CD8-positive, alpha-beta memory T cell (primary cell): ENCODE measurements around the gene EMC9. TPM values are rescaled to one million over a fixed set of nuclear protein-coding genes. Genes with fewer than 3 reads are reported as not detected.

ENCODE experiments used
- CTCF ChIA-PET: fragments of 350-600 bp; sonication (Branson Sonifier 250); formaldehyde crosslinking; loops from one replicate; lab custom pipeline; 2021; ENCODE audit warnings: antibody characterized with exemption; lab: Charles Lee
- POLR2A ChIA-PET: fragments of 350-600 bp; sonication (Branson Sonifier 250); formaldehyde crosslinking; loops from one replicate; lab custom pipeline; 2021; ENCODE audit warnings: antibody characterized with exemption; lab: Charles Lee
- DNase-seq, 5 donors: peaks; one replicate each; pipeline versions ENCODE4 v3.0.0 to v3.0.0-alpha.2; 2020 to 2022; ENCODE audit warnings: mixed read lengths in 1 of 5
- H3K27ac ChIP-seq: one replicate; pipeline ENCODE4 v1.7.0; 2013; ENCODE audit warnings: low read depth, mild to moderate bottlenecking, low read length, moderate library complexity
- H3K27me3 ChIP-seq: 2 replicates; pipeline ENCODE4 v1.7.0; 2013; ENCODE audit warnings: low read length, mild to moderate bottlenecking; ENCODE audit not compliant: insufficient read depth, poor library complexity, severe bottlenecking
- H3K36me3 ChIP-seq: 2 replicates; pipeline ENCODE4 v1.7.0; 2013; ENCODE audit warnings: mild to moderate bottlenecking, low read length, moderate library complexity; ENCODE audit not compliant: insufficient read depth
- H3K4me1 ChIP-seq: 2 replicates; pipeline ENCODE4 v1.7.0; 2013; ENCODE audit warnings: mild to moderate bottlenecking, low read length, moderate library complexity; ENCODE audit not compliant: insufficient read depth
- H3K4me3 ChIP-seq: 2 replicates; pipeline ENCODE4 v1.7.0; 2013; ENCODE audit warnings: mild to moderate bottlenecking, low read length
- H3K9me3 ChIP-seq: 2 replicates; pipeline ENCODE4 v1.7.0; 2013; ENCODE audit warnings: mild to moderate bottlenecking, low read length
- H3K27ac Mint-ChIP-seq, 8 donors: one replicate each; pipeline ENCODE4 v1.8.0; 2020 to 2021; ENCODE audit warnings: mixed read lengths in 8 of 8, mild to moderate bottlenecking in 6 of 8, inconsistent platforms in 3 of 8, moderate library complexity in 3 of 8
- H3K27me3 Mint-ChIP-seq, 2 donors: one replicate each; pipeline ENCODE4 v1.8.0; 2020 to 2021; ENCODE audit warnings: mixed read lengths in 2 of 2, mild to moderate bottlenecking in 1 of 2, moderate library complexity in 1 of 2
- H3K36me3 Mint-ChIP-seq, 3 donors: one replicate each; pipeline ENCODE4 v1.8.0; 2020 to 2021; ENCODE audit warnings: mixed read lengths in 3 of 3, inconsistent platforms in 1 of 3, mild to moderate bottlenecking in 1 of 3
- H3K4me1 Mint-ChIP-seq, 3 donors: one replicate each; pipeline ENCODE4 v1.8.0; 2020 to 2021; ENCODE audit warnings: mixed read lengths in 3 of 3, inconsistent platforms in 1 of 3, mild to moderate bottlenecking in 1 of 3
- H3K4me3 Mint-ChIP-seq, 7 donors: one replicate each; pipeline ENCODE4 v1.8.0; 2020 to 2021; ENCODE audit warnings: mixed read lengths in 7 of 7, mild to moderate bottlenecking in 6 of 7, moderate library complexity in 4 of 7, inconsistent platforms in 2 of 7
- H3K9me3 Mint-ChIP-seq, 5 donors: one replicate each; pipeline ENCODE4 v1.8.0; 2020 to 2022; ENCODE audit warnings: mixed read lengths in 5 of 5, mild to moderate bottlenecking in 3 of 5, moderate library complexity in 2 of 5, inconsistent platforms in 1 of 5
- polyA plus RNA-seq: library from polyadenylated mRNA; unstranded; fragments of 300-500 nt; fragmentation: Illumina TruSeq; gene quantifications from one replicate; pipeline ENCODE4 v1.2.3, GENCODE V29; 2021
- total RNA-seq, 2 experiments: library from RNA; stranded (reverse); gene quantifications; one replicate each; pipeline ENCODE4 v1.2.3, GENCODE V29; 2021

Gene EMC9
- total and polyA plus RNA-seq, 3 experiments from 2014 or later = 15.0 to 30.2 (median 28.1) TPM

DNA sequence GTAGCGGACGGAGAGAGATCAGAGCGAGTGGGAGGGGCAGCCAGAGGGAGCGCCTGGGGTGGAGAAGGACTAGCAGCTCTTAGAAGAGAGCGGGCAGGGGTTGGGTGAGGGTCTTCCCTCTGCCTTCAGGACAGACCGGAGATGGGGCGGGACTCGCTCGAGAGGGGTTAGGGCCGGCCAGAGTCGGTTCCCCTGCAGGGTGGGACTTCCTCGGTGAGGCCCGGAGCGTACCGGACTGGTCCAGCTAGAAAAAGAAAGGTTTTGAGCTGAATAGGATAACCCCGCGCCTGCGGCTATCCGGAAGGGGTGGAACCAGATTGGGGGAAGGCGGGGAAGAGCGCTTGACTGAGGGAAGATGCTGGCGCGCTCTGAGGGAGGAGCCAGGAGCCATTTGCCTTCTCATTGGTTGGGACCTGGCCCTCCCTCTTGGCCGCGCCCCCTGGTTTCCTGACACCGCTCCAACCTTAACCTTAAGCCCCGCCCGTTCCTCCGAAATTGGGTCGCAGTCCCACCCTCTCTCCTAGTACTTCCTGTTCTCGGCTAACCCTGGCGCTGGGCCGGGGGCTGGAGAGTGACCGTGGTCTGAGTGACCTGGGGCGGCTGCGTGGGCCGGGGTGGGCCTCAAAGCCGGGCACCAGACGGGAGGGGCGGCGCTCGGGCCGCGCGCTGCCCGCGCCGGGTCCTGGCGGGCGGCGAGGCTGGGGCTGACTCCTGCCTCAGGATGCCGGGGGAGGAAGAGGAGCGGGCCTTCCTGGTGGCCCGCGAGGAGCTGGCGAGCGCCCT is 5.8 kb upstream of the EMC9 start, which contains the start of gene RNF31:
Gene RNF31 (plus strand): TSS at position 521 of the 783 bp plus-strand sequence. CDS start 201 bp downstream, at position 722.
- peak within 1 kb of the TSS; percentile 99 for H3K4me3 ChIP-seq
- CTCF ChIA-PET = interaction anchor here (0.8 to 4.5 kb wide), 14 partner anchors 9 to 845 kb away, joined by 3 to 50 read pairs (median 4); partner anchors contain the start of genes CHMP4A, IRF9, MDP1 and PSME1
- H3K36me3 Mint-ChIP-seq = peaks cover 0 to 80% (median 7%) of the 10 kb centered on the region in 3 donors
- peak within 1 kb of the TSS; percentile 76 to 99 (median 96) for H3K27ac Mint-ChIP-seq
- H3K36me3 ChIP-seq = peaks cover 55% of the 10 kb centered on the region
- H3K9me3 ChIP-seq = no peaks in the 10 kb centered on the region
- DNase-seq = peak; percentile 96 to 98 (median 97)
- H3K4me1 Mint-ChIP-seq = peaks cover 45 to 70% (median 68%) of the 10 kb centered on the region in 3 donors
- POLR2A ChIA-PET = interaction anchor here (0.8 to 3.2 kb wide), 12 partner anchors 10 to 124 kb away, joined by 3 to 36 read pairs (median 5); partner anchors contain the start of genes DCAF11, IPO4, IRF9 and NRL
- no peaks in the 10 kb centered on the region for H3K27me3 ChIP-seq
- H3K27me3 Mint-ChIP-seq = no peaks in the 10 kb centered on the region
- H3K27ac ChIP-seq = peak within 1 kb of the TSS; percentile 78
- H3K9me3 Mint-ChIP-seq = no peaks in the 10 kb centered on the region
- peak within 1 kb of the TSS; percentile 86 to 100 (median 98) for H3K4me3 Mint-ChIP-seq
- peaks cover 53% of the 10 kb centered on the region for H3K4me1 ChIP-seq

DNA sequence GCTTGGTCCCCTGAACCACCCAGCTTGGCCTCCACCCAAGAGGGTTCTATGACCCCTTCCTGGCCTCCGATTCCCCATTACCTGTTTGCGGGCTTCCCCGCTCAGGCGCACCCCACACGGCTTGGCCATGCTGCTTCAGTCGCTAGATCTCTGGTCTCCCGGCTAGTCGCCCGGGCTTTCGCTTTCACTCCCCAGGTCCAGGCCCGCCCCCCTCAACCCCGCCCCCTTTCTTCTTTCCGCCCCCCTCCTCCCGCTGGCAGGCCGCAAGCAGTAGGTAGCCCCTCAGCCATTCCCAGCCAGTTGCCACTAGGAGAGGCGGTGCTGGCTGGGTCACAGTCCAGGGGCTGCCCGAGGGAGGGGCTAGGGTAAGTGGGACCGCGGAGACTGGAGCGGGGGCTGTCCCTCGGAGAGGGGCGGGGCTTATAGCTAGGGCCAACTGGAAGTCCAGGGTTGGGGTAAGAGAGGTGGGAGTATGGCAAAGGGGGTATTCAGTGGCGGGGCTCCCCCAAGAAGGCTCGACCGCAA is 5.1 kb upstream of the EMC9 start, which contains the start of gene PSME2:
Gene PSME2 (minus strand): TSS at position 158 of the 525 bp plus-strand sequence. CDS start 29 bp downstream, at position 129.
- Histone ChIP-seq H3K36me3 (peaks cover 49% of the 10 kb centered on the region), H3K4me3 (peak within 1 kb of the TSS; percentile 99), H3K27me3 (no peaks in the 10 kb centered on the region), H3K9me3 (no peaks in the 10 kb centered on the region), H3K27ac (peak within 1 kb of the TSS; percentile 78), H3K4me1 (peaks cover 57% of the 10 kb centered on the region)
- ChIA-PET POLR2A (interaction anchor here (0.8 to 3.2 kb wide), 10 partner anchors 9 to 125 kb away, joined by 3 to 36 read pairs (median 5); partner anchors contain the start of genes DCAF11, IPO4, IRF9 and NRL), CTCF (interaction anchor here (0.8 to 4.5 kb wide), 15 partner anchors 10 to 844 kb away, joined by 3 to 50 read pairs (median 4); partner anchors contain the start of genes CHMP4A, DCAF11, IRF9 and MDP1)
- H3K9me3 Mint-ChIP-seq = no peaks in the 10 kb centered on the region
- H3K36me3 Mint-ChIP-seq = peaks cover 0 to 78% (median 4%) of the 10 kb centered on the region in 3 donors
- H3K4me3 Mint-ChIP-seq = peak within 1 kb of the TSS; percentile 86 to 100 (median 98)
- H3K27ac Mint-ChIP-seq = peak within 1 kb of the TSS; percentile 76 to 99 (median 96)
- H3K4me1 Mint-ChIP-seq = peaks cover 48 to 73% (median 73%) of the 10 kb centered on the region in 3 donors
- H3K27me3 Mint-ChIP-seq = no peaks in the 10 kb centered on the region
- peak; percentile 77 to 91 (median 85) for DNase-seq

DNA sequence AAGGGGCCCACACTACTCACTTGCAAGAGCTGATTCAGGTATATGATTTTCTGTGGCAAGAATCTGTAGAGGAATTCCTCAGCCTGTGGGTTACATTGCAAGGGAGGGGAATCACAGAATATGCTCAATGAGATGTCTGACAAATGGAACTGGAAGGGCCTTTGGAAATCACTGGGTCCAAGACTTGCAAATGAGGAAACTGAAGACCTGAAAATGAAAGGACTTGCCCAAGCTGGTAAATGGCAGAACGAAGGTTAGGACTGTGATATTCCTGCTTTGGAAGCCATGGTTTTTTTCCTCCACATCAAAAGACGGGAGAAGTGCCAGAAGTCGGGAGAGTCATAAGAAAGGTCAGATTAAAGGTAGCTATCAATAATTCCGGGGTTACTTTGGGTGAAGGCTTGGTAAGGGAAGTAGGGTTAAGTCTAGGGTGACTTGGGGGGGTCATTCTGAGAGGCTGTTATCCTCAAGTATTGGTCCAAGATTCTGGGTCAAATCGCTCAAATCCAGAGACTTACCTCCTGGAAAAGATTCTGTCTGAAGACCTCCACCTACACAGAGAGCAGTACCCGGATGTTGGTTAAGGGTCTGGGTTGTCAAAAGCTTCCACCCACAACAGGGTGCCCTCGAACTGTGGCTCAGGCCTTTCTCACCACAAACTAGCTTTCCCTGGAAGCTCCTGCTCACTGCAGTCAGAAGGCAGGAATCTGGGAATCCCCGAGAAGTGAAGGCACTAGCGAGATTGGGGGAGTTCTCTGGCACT is 4.5 kb upstream of the EMC9 start:
- POLR2A ChIA-PET = interaction anchor here (0.9 to 3.2 kb wide), 7 partner anchors 9 to 96 kb away, joined by 3 to 36 read pairs (median 7); partner anchors contain the start of genes DCAF11, IPO4, IRF9 and NRL
- H3K4me3 Mint-ChIP-seq = peak overlapping the region; percentile 86 to 100 (median 98)
- H3K27ac ChIP-seq = peak overlapping the region; percentile 78
- H3K36me3 ChIP-seq = peaks cover 43% of the 10 kb centered on the region
- H3K4me3 ChIP-seq = peak overlapping the region; percentile 99
- peak overlapping the region; percentile 76 to 99 (median 96) for H3K27ac Mint-ChIP-seq
- no peaks in the 10 kb centered on the region for H3K9me3 ChIP-seq
- H3K9me3 Mint-ChIP-seq = no peaks in the 10 kb centered on the region
- DNase-seq = no peak
- no peaks in the 10 kb centered on the region for H3K27me3 Mint-ChIP-seq
- H3K27me3 ChIP-seq = no peaks in the 10 kb centered on the region
- H3K36me3 Mint-ChIP-seq = peaks cover 0 to 78% (median 4%) of the 10 kb centered on the region in 3 donors
- peaks cover 50 to 75% (median 75%) of the 10 kb centered on the region in 3 donors for H3K4me1 Mint-ChIP-seq
- H3K4me1 ChIP-seq = peaks cover 57% of the 10 kb centered on the region
- CTCF ChIA-PET = interaction anchor here (0.9 to 4.5 kb wide), 11 partner anchors 10 to 844 kb away, joined by 3 to 50 read pairs (median 4); partner anchors contain the start of genes DCAF11, IRF9, MDP1 and NRL

DNA sequence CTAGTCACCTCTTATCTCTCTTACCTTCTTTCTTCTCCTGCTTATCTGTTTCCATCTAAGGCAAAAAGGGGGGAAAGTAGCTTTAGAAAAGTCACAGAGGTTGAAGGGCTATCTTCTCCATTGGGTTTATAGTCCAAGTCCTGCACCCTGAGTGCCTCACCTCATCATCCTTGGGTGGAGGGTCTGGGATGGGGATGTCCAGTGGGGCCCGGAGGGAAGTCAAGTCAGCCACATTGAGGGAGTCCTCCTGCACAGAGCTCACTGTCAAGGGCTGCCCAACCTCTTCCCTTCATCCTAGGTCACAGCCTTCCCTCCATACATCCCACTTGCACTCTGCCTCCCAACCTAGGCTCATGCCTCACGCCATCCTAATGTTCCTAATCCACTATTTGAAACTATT is 3.8 kb upstream of the EMC9 start:
- H3K4me3 ChIP-seq = peak overlapping the region; percentile 99
- ChIA-PET POLR2A (interaction anchor here (2.2 kb wide), 1 partner anchor 31 kb away, joined by 22 read pairs; the partner anchor contains the start of genes DCAF11 and NRL), CTCF (interaction anchor here (1.1 to 4.5 kb wide), 5 partner anchors 9 to 36 kb away, joined by 3 to 50 read pairs (median 7); partner anchors contain the start of genes IRF9 and PSME1)
- peak overlapping the region in 7 of 8 donors; percentile 76 to 99 (median 96) for H3K27ac Mint-ChIP-seq
- no peak for DNase-seq
- H3K36me3 Mint-ChIP-seq = peaks cover 0 to 74% (median 4%) of the 10 kb centered on the region in 3 donors
- no peaks in the 10 kb centered on the region for H3K9me3 Mint-ChIP-seq
- H3K27me3 ChIP-seq = no peaks in the 10 kb centered on the region
- H3K27ac ChIP-seq = no peak overlapping the region
- peaks cover 56% of the 10 kb centered on the region for H3K4me1 ChIP-seq
- H3K4me1 Mint-ChIP-seq = peaks cover 52 to 75% (median 74%) of the 10 kb centered on the region in 3 donors
- H3K36me3 ChIP-seq = peaks cover 36% of the 10 kb centered on the region
- no peaks in the 10 kb centered on the region for H3K27me3 Mint-ChIP-seq
- no peaks in the 10 kb centered on the region for H3K9me3 ChIP-seq
- peak overlapping the region; percentile 86 to 100 (median 98) for H3K4me3 Mint-ChIP-seq

DNA sequence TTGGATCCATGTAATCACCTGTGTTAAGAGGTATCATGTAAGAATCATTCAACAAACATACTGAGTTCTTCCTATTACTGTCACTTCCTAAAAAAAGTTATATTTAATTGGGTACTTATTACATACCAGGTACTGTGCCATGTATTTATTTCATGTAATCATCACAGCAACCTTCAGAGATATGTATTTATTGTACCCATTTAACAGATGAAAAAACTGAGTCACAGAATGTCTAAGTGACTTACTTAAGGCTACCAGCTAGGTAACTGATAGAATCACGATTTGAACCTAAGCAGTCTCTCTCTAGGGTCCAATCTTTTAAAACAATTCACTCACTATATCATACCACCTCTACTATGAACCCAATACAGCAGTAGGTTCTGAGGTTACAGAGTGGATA is 3.1 kb upstream of the EMC9 start:
- peaks cover 0 to 69% (median 4%) of the 10 kb centered on the region in 3 donors for H3K36me3 Mint-ChIP-seq
- peak overlapping the region in 6 of 7 donors; percentile 46 to 98 (median 62) for H3K4me3 Mint-ChIP-seq
- no peaks in the 10 kb centered on the region for H3K27me3 Mint-ChIP-seq
- ChIA-PET POLR2A (no interaction called here), CTCF (interaction anchor here (1.1 to 4.5 kb wide), 3 partner anchors 9 to 36 kb away, joined by 3 to 29 read pairs (median 6); partner anchors contain the start of gene PSME1)
- DNase-seq = no peak
- peaks cover 29% of the 10 kb centered on the region for H3K36me3 ChIP-seq
- H3K27ac Mint-ChIP-seq = peak overlapping the region in 6 of 8 donors; percentile 39 to 96 (median 68)
- H3K27me3 ChIP-seq = no peaks in the 10 kb centered on the region
- H3K4me3 ChIP-seq = no peak overlapping the region
- H3K4me1 Mint-ChIP-seq = peaks cover 54 to 76% (median 75%) of the 10 kb centered on the region in 3 donors
- no peaks in the 10 kb centered on the region for H3K9me3 Mint-ChIP-seq
- H3K4me1 ChIP-seq = peaks cover 51% of the 10 kb centered on the region
- H3K9me3 ChIP-seq = no peaks in the 10 kb centered on the region
- no peak overlapping the region for H3K27ac ChIP-seq

DNA sequence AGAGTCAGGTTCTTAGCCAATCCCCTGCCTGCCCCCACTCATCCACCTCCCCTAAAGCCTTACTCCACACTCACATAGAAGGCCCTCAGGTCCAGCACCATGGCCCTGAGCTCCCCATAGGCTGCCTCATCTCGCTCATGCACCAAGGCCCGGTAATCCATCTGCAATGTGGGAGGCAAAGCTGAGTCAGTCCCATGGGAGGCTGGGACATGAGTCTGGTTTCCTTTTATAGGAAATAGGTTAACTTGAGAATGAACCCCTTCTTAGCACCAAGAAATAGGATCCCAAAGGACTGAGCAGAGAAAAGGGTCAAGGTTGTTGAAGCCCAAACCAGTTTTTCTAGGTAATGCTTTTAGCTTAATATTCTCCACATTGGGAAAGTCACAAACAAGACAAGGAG is 2.1 kb upstream of the EMC9 start:
- no peak for DNase-seq
- Histone ChIP-seq H3K27me3 (no peaks in the 10 kb centered on the region), H3K4me1 (peaks cover 46% of the 10 kb centered on the region), H3K9me3 (no peaks in the 10 kb centered on the region), H3K27ac (no peak overlapping the region), H3K36me3 (peaks cover 28% of the 10 kb centered on the region), H3K4me3 (no peak overlapping the region)
- peak overlapping the region in 4 of 7 donors; percentile 8 to 75 (median 20) for H3K4me3 Mint-ChIP-seq
- peaks cover 58 to 75% (median 74%) of the 10 kb centered on the region in 3 donors for H3K4me1 Mint-ChIP-seq
- no peaks in the 10 kb centered on the region for H3K9me3 Mint-ChIP-seq
- CTCF ChIA-PET = interaction anchor here (1.1 to 1.6 kb wide), 5 partner anchors 10 to 99 kb away, joined by 3 to 7 read pairs (median 6); partner anchors contain the start of genes DCAF11, IRF9, NRL and TINF2
- peak overlapping the region in 6 of 8 donors; percentile 66 to 97 (median 88) for H3K27ac Mint-ChIP-seq
- POLR2A ChIA-PET = no interaction called here
- no peaks in the 10 kb centered on the region for H3K27me3 Mint-ChIP-seq
- peaks cover 0 to 71% (median 7%) of the 10 kb centered on the region in 3 donors for H3K36me3 Mint-ChIP-seq
